SU-DHL-6 (cell line): ENCODE measurements around the gene CDCP2.

Source experiments
- CTCF ChIP-seq: fragments of 200-600 bp; sonication (generic); IDR thresholded peaks from one replicate; pipeline ENCODE4 v1.5.1; 2017; ENCODE audit warnings: antibody characterized with exemption, mild to moderate bottlenecking, low read length, moderate library complexity; ENCODE audit not compliant: insufficient read depth, poor library complexity, severe bottlenecking
- EZH2phosphoT487 ChIP-seq: fragments of 200-600 bp; sonication (generic), shearing (Covaris generic); conservative IDR thresholded peaks from 2 replicates; pipeline ENCODE4 v1.6.1; 2018; ENCODE audit warnings: mild to moderate bottlenecking, antibody characterized with exemption, low read length, moderate library complexity, mixed read lengths

GRCh38 chr1:54126271-54126815 lies 26.5 kb downstream of the CDCP2 start:
- TF ChIP-seq CTCF (no peak), EZH2phosphoT487 (no peak)
